Endothelial cell of umbilical vein (primary cell): ENCODE results near the gene GLRA2. TPM values are rescaled to one million over a fixed set of nuclear protein-coding genes. Genes with fewer than 3 reads are reported as not detected.

ENCODE experiments used
- BruUV-seq: library from RNA; stranded (reverse); fragments of 400-500 nt; replicated peaks from 2 replicates; lab custom pipeline; 2021; lab: Mats Ljungman, UMichigan
- CTCF ChIA-PET: fragments of 300-600, 350-600 bp; sonication (Branson Sonifier 250); formaldehyde crosslinking; loops from one replicate; lab custom pipeline; 2021; ENCODE audit warnings: antibody characterized with exemption, inconsistent platforms; lab: Charles Lee
- POLR2A ChIA-PET: fragments of 300-600, 350-600 bp; sonication (Branson Sonifier 250); formaldehyde crosslinking; loops from one replicate; lab custom pipeline; 2021; ENCODE audit warnings: antibody characterized with exemption, inconsistent platforms; lab: Charles Lee
- DNase-seq: peaks from one replicate; pipeline ENCODE4 v3.0.0-alpha.2; 2011; ENCODE audit warnings: low read depth, low spot score
- FAIRE-seq: peaks from 2 replicates; lab custom pipeline; 2011; peaks lifted over from hg19 to GRCh38; lab: Jason Lieb, UNC
- H2AFZ ChIP-seq: 2 replicates; pipeline ENCODE4 v1.6.0; 2012; ENCODE audit warnings: low read depth, low read length, control low read depth, inconsistent platforms
- H3K27ac ChIP-seq: 2 replicates; pipeline ENCODE4 v1.5.1; 2011; ENCODE audit warnings: low read depth, mild to moderate bottlenecking, control low read depth, low read length, moderate library complexity; ENCODE audit not compliant: insufficient read depth
- H3K27me3 ChIP-seq, 2 experiments: 2 replicates each; pipeline versions ENCODE4 v1.6.0 to v1.6.1; 2011; ENCODE audit warnings: low read length in 2 of 2, mixed read lengths in 1 of 2; ENCODE audit not compliant: control insufficient read depth in 2 of 2, insufficient read depth in 2 of 2
- H3K36me3 ChIP-seq, 2 experiments: 2 replicates in 1 of 2; 3 replicates in 1 of 2; pipeline ENCODE4 v1.5.1; 2011; ENCODE audit warnings: low read length in 2 of 2, mild to moderate bottlenecking in 1 of 2, moderate library complexity in 1 of 2; ENCODE audit not compliant: control insufficient read depth in 2 of 2, insufficient read depth in 2 of 2; ENCODE audit errors: extremely low read depth in 1 of 2
- H3K4me1 ChIP-seq: 3 replicates; pipeline ENCODE4 v1.5.1; 2011; ENCODE audit warnings: mild to moderate bottlenecking, low read length; ENCODE audit not compliant: control insufficient read depth, insufficient read depth; ENCODE audit errors: extremely low read depth
- H3K4me2 ChIP-seq: 2 replicates; pipeline ENCODE4 v1.6.1; 2011; ENCODE audit warnings: low read length, control low read depth, mixed read lengths; ENCODE audit not compliant: insufficient read depth
- H3K4me3 ChIP-seq, 3 experiments: fragments of 200-600 bp in 1 of 3; sonication (generic), shearing (Covaris generic) in 1 of 3; replicated peaks in 1 of 3; 2 replicates each; pipeline ENCODE4 v1.5.1; 2011 to 2016; ENCODE audit warnings: control low read depth in 3 of 3, low read length in 3 of 3, mild to moderate bottlenecking in 2 of 3, inconsistent platforms in 1 of 3, low read depth in 1 of 3, moderate library complexity in 1 of 3; ENCODE audit not compliant: insufficient read depth in 1 of 3
- H3K79me2 ChIP-seq: 2 replicates; pipeline ENCODE4 v1.6.0; 2012; ENCODE audit warnings: low read length, inconsistent platforms; ENCODE audit not compliant: control insufficient read depth, insufficient read depth
- H3K9ac ChIP-seq: replicated peaks from 2 replicates; pipeline ENCODE3; 2011; ENCODE audit warnings: low read length, control low read depth; ENCODE audit not compliant: insufficient read depth; ENCODE audit errors: extremely low read depth
- H3K9me1 ChIP-seq: replicated peaks from 3 replicates; pipeline ENCODE4 v1.6.0; 2011; ENCODE audit warnings: mild to moderate bottlenecking, low read length; ENCODE audit not compliant: control insufficient read depth, insufficient read depth; ENCODE audit errors: extremely low read depth
- H3K9me3 ChIP-seq: replicated peaks from 2 replicates; pipeline ENCODE4 v1.5.1; 2012; ENCODE audit warnings: low read length, inconsistent platforms; ENCODE audit not compliant: control insufficient read depth, insufficient read depth
- H4K20me1 ChIP-seq: replicated peaks from 2 replicates; pipeline ENCODE3; 2011; ENCODE audit warnings: mild to moderate bottlenecking, low read length; ENCODE audit not compliant: control insufficient read depth, insufficient read depth; ENCODE audit errors: extremely low read depth
- EZH2 ChIP-seq: IDR thresholded peaks from 2 replicates; pipeline ENCODE4 v1.6.1; 2012; ENCODE audit warnings: borderline replicate concordance, low read depth, mild to moderate bottlenecking, moderate library complexity, low read length, inconsistent platforms; ENCODE audit not compliant: severe bottlenecking
- FOS ChIP-seq: IDR thresholded peaks from 2 replicates; pipeline ENCODE4 v1.6.1; 2011; ENCODE audit warnings: mild to moderate bottlenecking, low read length, moderate library complexity, borderline replicate concordance; ENCODE audit not compliant: insufficient read depth
- GATA2 ChIP-seq: IDR thresholded peaks from 2 replicates; pipeline ENCODE4 v1.7.0; 2011; ENCODE audit warnings: low read depth, mild to moderate bottlenecking, moderate library complexity, mixed read lengths, low read length; ENCODE audit not compliant: insufficient read length, insufficient read depth
- POLR2A ChIP-seq: IDR thresholded peaks from 2 replicates; pipeline ENCODE4 v1.6.1; 2012; ENCODE audit warnings: low read depth, mild to moderate bottlenecking, control low read depth, low read length
- POLR2AphosphoS5 ChIP-seq: IDR thresholded peaks from 2 replicates; pipeline ENCODE4 v1.6.1; 2012; ENCODE audit warnings: low read depth, mild to moderate bottlenecking, control low read depth, low read length, moderate library complexity; ENCODE audit not compliant: insufficient read depth
- dilution Hi-C: fragments of 300-500 bp; cut with MboI; formaldehyde crosslinking; loops from one replicate; pipeline ENCODE4 v1.15.0; 2019; ENCODE audit warnings: low sequenced_read_pairs; ENCODE audit not compliant: extremely low pct_ligation_motif_present
- intact Hi-C: fragments of 100-400 bp; cut with micrococcal nuclease; formaldehyde crosslinking; loops from one replicate; pipeline ENCODE4 v1.10.0; 2022
- polyA plus RNA-seq, 4 experiments: library from polyadenylated mRNA; depleted of rRNA in 3 of 4; stranded (reverse) in 3 of 4; unstranded in 1 of 4; fragments of >200 nt; gene quantifications; 2 replicates each; pipeline versions ENCODE4 v1.2.1 to v1.2.3, GENCODE V29; 2011 to 2012; ENCODE audit warnings: missing spikeins in 1 of 4
- total RNA-seq: library from RNA; stranded (reverse); gene quantifications from 2 replicates; pipeline ENCODE4 v1.2.3, GENCODE V29; 2021
- TF ChIP-seq, protein P1 (sequence below): IDR thresholded peaks from 2 replicates; pipeline ENCODE4 v1.6.1; 2011; ENCODE audit not compliant: insufficient read depth, insufficient read length
- TF ChIP-seq, protein P2 (sequence below), 2 donors: IDR thresholded peaks; 1 replicate in 1 of 2; 2 replicates in 1 of 2; pipeline ENCODE4 v1.5.1; 2011; ENCODE audit warnings: low read length in 2 of 2, mild to moderate bottlenecking in 2 of 2, moderate library complexity in 2 of 2, control low read depth in 1 of 2, inconsistent platforms in 1 of 2, low read depth in 1 of 2; ENCODE audit not compliant: insufficient read depth in 1 of 2; ENCODE audit errors: extremely low read depth in 1 of 2

Gene GLRA2
- total and polyA plus RNA-seq, 2 donors (not counting 3 experiments of a cell fraction or from before 2014, with no cell fraction given): not detected

DNA sequence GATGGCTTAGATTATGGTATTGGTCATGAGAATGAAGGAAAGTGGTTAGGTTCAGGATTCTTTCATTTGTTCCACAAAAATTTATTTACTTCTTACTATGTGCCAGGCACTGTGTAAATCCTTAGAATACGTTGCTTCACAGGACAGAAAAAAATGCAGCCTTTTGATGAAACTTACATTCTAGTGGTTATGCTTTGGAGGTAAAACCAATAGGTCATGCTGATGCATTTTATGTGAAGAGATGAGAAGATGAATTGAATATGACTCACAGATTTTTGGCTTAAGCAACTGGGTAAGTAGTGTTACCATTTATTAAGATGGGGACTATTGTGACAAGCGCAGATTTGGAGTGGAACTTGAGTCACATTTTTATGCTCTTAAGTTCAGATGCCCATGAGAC, 165.3 kb downstream of the GLRA2 start:
- DNase-seq (no peak), FAIRE-seq (no peak)
- intact Hi-C loops: no loop called here
- TF ChIP-seq EZH2 (no peak), GATA2 (no peak), FOS (no peak), POLR2A (no peak), POLR2AphosphoS5 (no peak)
- TF ChIP-seq, protein P1, sequence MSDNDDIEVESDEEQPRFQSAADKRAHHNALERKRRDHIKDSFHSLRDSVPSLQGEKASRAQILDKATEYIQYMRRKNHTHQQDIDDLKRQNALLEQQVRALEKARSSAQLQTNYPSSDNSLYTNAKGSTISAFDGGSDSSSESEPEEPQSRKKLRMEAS: no peak
- TF ChIP-seq, protein P2, sequence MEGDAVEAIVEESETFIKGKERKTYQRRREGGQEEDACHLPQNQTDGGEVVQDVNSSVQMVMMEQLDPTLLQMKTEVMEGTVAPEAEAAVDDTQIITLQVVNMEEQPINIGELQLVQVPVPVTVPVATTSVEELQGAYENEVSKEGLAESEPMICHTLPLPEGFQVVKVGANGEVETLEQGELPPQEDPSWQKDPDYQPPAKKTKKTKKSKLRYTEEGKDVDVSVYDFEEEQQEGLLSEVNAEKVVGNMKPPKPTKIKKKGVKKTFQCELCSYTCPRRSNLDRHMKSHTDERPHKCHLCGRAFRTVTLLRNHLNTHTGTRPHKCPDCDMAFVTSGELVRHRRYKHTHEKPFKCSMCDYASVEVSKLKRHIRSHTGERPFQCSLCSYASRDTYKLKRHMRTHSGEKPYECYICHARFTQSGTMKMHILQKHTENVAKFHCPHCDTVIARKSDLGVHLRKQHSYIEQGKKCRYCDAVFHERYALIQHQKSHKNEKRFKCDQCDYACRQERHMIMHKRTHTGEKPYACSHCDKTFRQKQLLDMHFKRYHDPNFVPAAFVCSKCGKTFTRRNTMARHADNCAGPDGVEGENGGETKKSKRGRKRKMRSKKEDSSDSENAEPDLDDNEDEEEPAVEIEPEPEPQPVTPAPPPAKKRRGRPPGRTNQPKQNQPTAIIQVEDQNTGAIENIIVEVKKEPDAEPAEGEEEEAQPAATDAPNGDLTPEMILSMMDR (IDR thresholded peaks at IDR 0.05; ENCODE audit: extremely low read depth in 1 of 2, insufficient read depth in 1 of 2, low read depth in 1 of 2, low read length in 2 of 2): no peak
- no peak overlapping the region for H3K4me3 ChIP-seq
- H3K36me3 ChIP-seq: no peaks in the 10 kb centered on the region
- no peaks in the 10 kb centered on the region for H3K4me1 ChIP-seq
- no peaks in the 10 kb centered on the region for H3K9me3 ChIP-seq
- H4K20me1 ChIP-seq: no peaks in the 10 kb centered on the region
- no peaks in the 10 kb centered on the region for H3K9me1 ChIP-seq
- no TSS peak for BruUV-seq
- dilution Hi-C loops: no loop called here
- no peak overlapping the region for H2AFZ ChIP-seq
- ChIA-PET CTCF (no interaction called here), POLR2A (no interaction called here)
- H3K79me2 ChIP-seq: no peaks in the 10 kb centered on the region
- H3K4me2 ChIP-seq: no peak overlapping the region
- no peak overlapping the region for H3K9ac ChIP-seq
- H3K27me3 ChIP-seq: no peaks in the 10 kb centered on the region
- no peak overlapping the region for H3K27ac ChIP-seq
